ENCODE data around the gene PAX8.

- no peak for TF ChIP-seq EZH2phosphoT487 (conservative IDR thresholded peaks at IDR 0.05; ENCODE audit: low read length)
- TF ChIP-seq, protein P1, sequence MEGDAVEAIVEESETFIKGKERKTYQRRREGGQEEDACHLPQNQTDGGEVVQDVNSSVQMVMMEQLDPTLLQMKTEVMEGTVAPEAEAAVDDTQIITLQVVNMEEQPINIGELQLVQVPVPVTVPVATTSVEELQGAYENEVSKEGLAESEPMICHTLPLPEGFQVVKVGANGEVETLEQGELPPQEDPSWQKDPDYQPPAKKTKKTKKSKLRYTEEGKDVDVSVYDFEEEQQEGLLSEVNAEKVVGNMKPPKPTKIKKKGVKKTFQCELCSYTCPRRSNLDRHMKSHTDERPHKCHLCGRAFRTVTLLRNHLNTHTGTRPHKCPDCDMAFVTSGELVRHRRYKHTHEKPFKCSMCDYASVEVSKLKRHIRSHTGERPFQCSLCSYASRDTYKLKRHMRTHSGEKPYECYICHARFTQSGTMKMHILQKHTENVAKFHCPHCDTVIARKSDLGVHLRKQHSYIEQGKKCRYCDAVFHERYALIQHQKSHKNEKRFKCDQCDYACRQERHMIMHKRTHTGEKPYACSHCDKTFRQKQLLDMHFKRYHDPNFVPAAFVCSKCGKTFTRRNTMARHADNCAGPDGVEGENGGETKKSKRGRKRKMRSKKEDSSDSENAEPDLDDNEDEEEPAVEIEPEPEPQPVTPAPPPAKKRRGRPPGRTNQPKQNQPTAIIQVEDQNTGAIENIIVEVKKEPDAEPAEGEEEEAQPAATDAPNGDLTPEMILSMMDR (IDR thresholded peaks at IDR 0.05; ENCODE audit: insufficient read depth, low read length, poor library complexity, severe bottlenecking), result no peak
Observed at GRCh38 chr2:113206251-113206650, 72.5 kb downstream of the PAX8 start.
